PFSK-1 (cell line): Measurements from ENCODE around the gene ADH4.

Source experiments
- POLR2AphosphoS5 ChIP-seq: IDR thresholded peaks from 2 replicates; pipeline ENCODE4 v1.6.1; 2012; ENCODE audit warnings: low read depth, mild to moderate bottlenecking, control low read depth, low read length, moderate library complexity
- REST ChIP-seq, 2 experiments: IDR thresholded peaks; 2 replicates each; pipeline versions ENCODE4 v1.6.1 to v1.8.0; 2011 to 2012; ENCODE audit warnings: low read depth in 2 of 2, low read length in 2 of 2, control low read depth in 1 of 2, inconsistent platforms in 1 of 2, mild to moderate bottlenecking in 1 of 2, moderate library complexity in 1 of 2; ENCODE audit not compliant: insufficient read depth in 1 of 2
- SIN3A ChIP-seq: IDR thresholded peaks from 2 replicates; pipeline ENCODE4 v1.6.1; 2012; ENCODE audit warnings: mild to moderate bottlenecking, low read length, moderate library complexity, borderline replicate concordance; ENCODE audit not compliant: insufficient read depth
- TAF1 ChIP-seq: IDR thresholded peaks from 2 replicates; pipeline ENCODE4 v1.6.1; 2012; ENCODE audit warnings: low read length, control low read depth, borderline replicate concordance; ENCODE audit not compliant: insufficient read depth

GRCh38 chr4:99148550-99148949, 4.5 kb upstream of the ADH4 start:
- no peak for TF ChIP-seq POLR2AphosphoS5
- no peak for TF ChIP-seq SIN3A
- TF ChIP-seq REST (IDR thresholded peaks at IDR 0.05; ENCODE audit: insufficient read depth in 1 of 2, low read depth in 2 of 2, low read length in 2 of 2) = no peak
- no peak for TF ChIP-seq TAF1
